Lower lobe of right lung (tissue), 2 donors: Measurements from ENCODE around the gene NMNAT1. TPM values are rescaled to one million over a fixed set of nuclear protein-coding genes. Genes with fewer than 3 reads are reported as not detected.

Experiments
- ATAC-seq, 2 donors: fragments of 200-7000 bp; cut with Tn5 transposase; one replicate each; pipeline ENCODE4 v1.9.1; 2020 to 2022; ENCODE audit warnings: mild to moderate bottlenecking in 2 of 2, moderate library complexity in 2 of 2
- DNase-seq: peaks from one replicate; pipeline ENCODE4 v3.0.0-alpha.2; 2020
- H3K27ac ChIP-seq: fragments of 200-600 bp; one replicate; pipeline ENCODE4 v1.8.0; 2022
- H3K27me3 ChIP-seq: fragments of 200-600 bp; one replicate; pipeline ENCODE4 v1.8.0; 2022; ENCODE audit warnings: low read depth
- H3K36me3 ChIP-seq: fragments of 200-600 bp; one replicate; pipeline ENCODE4 v1.8.0; 2022; ENCODE audit warnings: mild to moderate bottlenecking
- H3K4me1 ChIP-seq: fragments of 200-600 bp; one replicate; pipeline ENCODE4 v1.8.0; 2022
- H3K4me3 ChIP-seq: fragments of 200-600 bp; one replicate; pipeline ENCODE4 v1.8.0; 2022; ENCODE audit warnings: mild to moderate bottlenecking
- H3K9me3 ChIP-seq: fragments of 200-600 bp; one replicate; pipeline ENCODE4 v1.8.0; 2022
- intact Hi-C: fragments of 100-400 bp; cut with DNase I; formaldehyde crosslinking; loops from one replicate; pipeline ENCODE4 v1.11.0; 2022
- total RNA-seq: library from RNA; stranded (reverse); fragmentation: NEBNext Ultra II Directional; extraction: Animal tissue kit (Norgen Biotek cat#: 25700); gene quantifications from one replicate; pipeline ENCODE4 v1.2.1, GENCODE V29; 2021
- TF ChIP-seq, protein P1 (sequence below): fragments of 200-600 bp; IDR thresholded peaks from one replicate; pipeline ENCODE4 v1.8.0; 2022; ENCODE audit warnings: antibody characterized with exemption, mild to moderate bottlenecking
- donor health status: DM: no; HTN: yes; CAD: no; lungs with severe emphysema.

Gene NMNAT1
- total RNA-seq, 1 donor from 2014 or later = 9.2 TPM

DNA sequence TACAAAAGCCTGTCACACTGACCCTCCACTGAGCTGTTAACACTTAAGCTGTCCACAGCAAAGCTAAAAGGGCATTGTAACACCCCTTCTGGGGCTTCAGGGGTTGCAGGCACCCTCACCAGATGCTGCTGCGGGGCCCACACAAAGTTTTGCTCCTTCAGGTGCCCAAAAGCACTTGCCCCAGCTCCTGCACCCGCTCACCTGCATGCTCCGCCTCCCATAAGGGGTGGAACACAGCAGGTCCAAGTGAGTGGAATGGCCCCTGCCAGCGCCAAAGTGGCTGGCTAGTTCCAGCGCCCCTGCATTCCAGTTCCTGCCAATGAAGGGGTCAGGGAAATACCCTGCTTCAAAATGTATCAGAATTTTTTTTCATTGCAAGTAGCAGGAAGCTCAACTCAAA, 46.5 kb downstream of the NMNAT1 start:
- Histone ChIP-seq H3K4me3 (no peak overlapping the region), H3K9me3 (no peaks in the 10 kb centered on the region), H3K27ac (no peak overlapping the region), H3K4me1 (peaks cover 22% of the 10 kb centered on the region), H3K27me3 (no peaks in the 10 kb centered on the region), H3K36me3 (no peaks in the 10 kb centered on the region)
- TF ChIP-seq, protein P1, sequence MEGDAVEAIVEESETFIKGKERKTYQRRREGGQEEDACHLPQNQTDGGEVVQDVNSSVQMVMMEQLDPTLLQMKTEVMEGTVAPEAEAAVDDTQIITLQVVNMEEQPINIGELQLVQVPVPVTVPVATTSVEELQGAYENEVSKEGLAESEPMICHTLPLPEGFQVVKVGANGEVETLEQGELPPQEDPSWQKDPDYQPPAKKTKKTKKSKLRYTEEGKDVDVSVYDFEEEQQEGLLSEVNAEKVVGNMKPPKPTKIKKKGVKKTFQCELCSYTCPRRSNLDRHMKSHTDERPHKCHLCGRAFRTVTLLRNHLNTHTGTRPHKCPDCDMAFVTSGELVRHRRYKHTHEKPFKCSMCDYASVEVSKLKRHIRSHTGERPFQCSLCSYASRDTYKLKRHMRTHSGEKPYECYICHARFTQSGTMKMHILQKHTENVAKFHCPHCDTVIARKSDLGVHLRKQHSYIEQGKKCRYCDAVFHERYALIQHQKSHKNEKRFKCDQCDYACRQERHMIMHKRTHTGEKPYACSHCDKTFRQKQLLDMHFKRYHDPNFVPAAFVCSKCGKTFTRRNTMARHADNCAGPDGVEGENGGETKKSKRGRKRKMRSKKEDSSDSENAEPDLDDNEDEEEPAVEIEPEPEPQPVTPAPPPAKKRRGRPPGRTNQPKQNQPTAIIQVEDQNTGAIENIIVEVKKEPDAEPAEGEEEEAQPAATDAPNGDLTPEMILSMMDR = no peak
- ATAC-seq (no peak), DNase-seq (no peak)
- intact Hi-C loops = no loop called here

DNA sequence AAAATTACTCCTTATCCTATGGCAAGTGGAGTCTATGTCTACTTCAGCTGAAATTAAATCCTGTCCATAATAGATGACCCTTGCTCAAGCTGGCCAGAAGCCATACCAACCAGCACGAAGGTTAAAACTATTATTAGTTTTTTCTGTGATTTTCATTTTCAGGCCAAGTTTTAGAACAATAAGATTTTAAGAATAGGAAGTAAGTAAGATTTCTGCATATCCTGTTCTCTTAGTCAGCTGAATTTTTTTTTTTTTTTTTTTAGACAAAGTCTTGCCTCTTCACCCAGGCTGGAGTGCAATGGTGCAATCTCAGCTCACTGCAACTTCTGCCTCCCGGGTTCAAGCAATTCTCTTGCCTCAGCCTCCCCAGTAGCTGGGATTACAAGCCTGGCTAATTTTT, 47.7 kb downstream of the NMNAT1 start:
- H3K4me3 ChIP-seq = no peak overlapping the region
- no peaks in the 10 kb centered on the region for H3K9me3 ChIP-seq
- H3K27me3 ChIP-seq = peaks cover 11% of the 10 kb centered on the region
- H3K36me3 ChIP-seq = no peaks in the 10 kb centered on the region
- intact Hi-C loops = no loop called here
- peaks cover 22% of the 10 kb centered on the region for H3K4me1 ChIP-seq
- DNase-seq (peak; percentile 48), ATAC-seq (peak; percentile 53 to 55)
- TF ChIP-seq, protein P1 = no peak
- H3K27ac ChIP-seq = peak overlapping the region; percentile 14

DNA sequence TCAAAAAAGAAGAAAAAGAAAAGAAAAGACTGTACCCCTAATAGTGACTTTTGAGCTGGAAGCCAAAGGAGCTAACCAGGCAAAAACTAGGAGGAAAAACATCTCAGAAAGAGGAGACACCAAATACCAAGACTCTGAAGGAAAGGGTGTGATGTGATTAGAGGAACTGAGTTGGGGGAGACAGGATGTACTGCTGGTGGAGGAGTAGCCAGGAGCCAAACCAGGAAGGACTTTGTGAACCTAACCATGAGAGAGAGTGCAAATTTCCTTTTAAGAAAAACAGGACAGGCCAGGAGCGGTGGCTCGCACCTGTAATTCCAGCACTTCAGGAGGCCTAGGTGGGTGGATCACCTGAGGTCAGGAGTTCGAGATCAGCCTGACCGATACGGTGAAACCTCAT, 49.6 kb downstream of the NMNAT1 start:
- Histone ChIP-seq H3K9me3 (no peaks in the 10 kb centered on the region), H3K4me1 (peaks cover 33% of the 10 kb centered on the region), H3K27ac (peak overlapping the region; percentile 18), H3K4me3 (no peak overlapping the region), H3K27me3 (peaks cover 30% of the 10 kb centered on the region), H3K36me3 (no peaks in the 10 kb centered on the region)
- DNase-seq = no peak
- no peak for ATAC-seq
- TF ChIP-seq, protein P1 = no peak
- intact Hi-C loops = no loop called here

DNA sequence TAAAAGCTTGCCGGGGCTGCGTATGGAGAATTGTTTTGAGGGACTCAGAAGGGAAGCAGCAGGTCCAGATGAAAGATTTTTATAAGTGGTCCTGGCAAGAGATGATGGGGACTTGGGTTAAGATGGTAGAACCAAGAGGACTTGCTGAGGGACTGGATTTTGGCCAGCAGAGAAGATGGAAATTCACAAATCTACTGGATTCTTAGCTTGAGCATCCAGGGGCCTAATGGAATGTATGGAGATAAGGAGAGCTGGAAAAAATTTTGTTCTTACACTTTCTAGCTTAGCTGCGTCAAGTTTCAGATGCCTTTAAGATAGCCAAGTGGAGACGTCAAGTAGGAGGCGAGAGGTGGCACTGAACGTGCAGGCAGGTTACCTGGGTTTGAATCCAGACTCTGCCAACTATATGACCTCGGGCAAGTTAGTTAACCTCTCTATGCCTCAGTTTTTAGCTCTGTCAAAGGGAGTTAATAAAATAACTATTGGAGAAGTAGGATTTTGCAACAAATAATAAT, 50.3 kb downstream of the NMNAT1 start:
- peaks cover 37% of the 10 kb centered on the region for H3K27me3 ChIP-seq
- intact Hi-C loops = no loop called here
- H3K36me3 ChIP-seq = no peaks in the 10 kb centered on the region
- peaks cover 37% of the 10 kb centered on the region for H3K4me1 ChIP-seq
- no peak for DNase-seq
- no peaks in the 10 kb centered on the region for H3K9me3 ChIP-seq
- TF ChIP-seq, protein P1 = no peak
- H3K27ac ChIP-seq = no peak overlapping the region
- no peak for ATAC-seq
- no peak overlapping the region for H3K4me3 ChIP-seq

DNA sequence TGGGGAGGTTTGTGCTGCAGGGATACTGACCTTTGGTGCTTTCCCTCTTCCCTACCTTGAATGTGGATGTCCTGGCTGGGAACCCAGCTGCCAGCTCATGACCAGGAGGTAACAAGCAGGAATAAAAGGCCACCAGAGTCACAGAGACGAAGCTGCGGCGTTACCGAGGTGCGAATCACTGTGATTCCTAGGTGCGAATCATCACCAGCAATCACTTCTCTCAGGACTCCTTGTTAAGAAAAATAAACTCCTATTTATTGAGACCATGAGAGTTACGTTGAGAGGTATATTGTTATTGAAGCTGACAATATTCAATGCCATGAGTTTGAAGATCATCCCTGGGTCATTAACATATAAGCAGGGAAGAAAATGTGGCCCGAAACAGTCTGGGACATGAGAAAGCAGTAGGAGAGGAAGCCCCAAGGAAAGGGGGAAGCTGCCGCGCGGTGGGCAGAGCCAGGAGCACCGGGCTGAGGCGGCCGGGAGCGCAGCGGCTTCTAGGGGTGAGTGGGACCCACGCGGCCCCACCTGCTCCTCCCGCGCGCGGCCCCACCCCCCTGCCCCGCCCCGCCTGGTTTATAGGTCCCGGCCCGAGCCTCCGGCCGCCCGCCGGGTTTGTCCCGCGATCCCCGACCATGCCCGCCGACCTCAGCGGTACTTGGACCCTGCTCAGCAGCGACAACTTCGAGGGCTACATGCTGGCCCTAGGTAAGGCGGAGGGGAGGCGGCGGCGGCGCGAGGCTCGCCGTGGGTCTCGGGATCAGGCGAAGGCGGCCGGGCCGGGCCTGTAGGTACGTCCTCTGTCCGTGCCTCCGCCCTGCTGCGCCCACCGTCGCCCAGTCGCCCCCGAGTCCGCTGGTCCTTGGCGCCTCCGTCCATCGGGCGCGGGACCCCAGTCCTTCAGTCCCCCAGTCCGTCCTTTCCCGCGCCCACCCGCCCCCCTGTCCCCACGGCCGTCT, 53.6 kb downstream of the NMNAT1 start, which contains the start of gene RBP7:
TSS of gene RBP7 (plus strand) at position 605 of the 959 bp plus-strand sequence. CDS start at position 636, 31 bp downstream.
- peak within 1 kb of the TSS; percentile 59 for H3K4me3 ChIP-seq
- H3K9me3 ChIP-seq = no peaks in the 10 kb centered on the region
- H3K4me1 ChIP-seq = peaks cover 20% of the 10 kb centered on the region
- H3K27me3 ChIP-seq = peaks cover 65% of the 10 kb centered on the region
- TF ChIP-seq, protein P1 = no peak
- ATAC-seq (peak; percentile 62 to 73), DNase-seq (peak; percentile 68)
- H3K27ac ChIP-seq = no peak within 1 kb of the TSS
- H3K36me3 ChIP-seq = no peaks in the 10 kb centered on the region
- intact Hi-C loops = no loop called here
